PC-3 (cell line): Measurements from ENCODE around the gene RIPPLY1.

Experiments used
- EZH2phosphoT487 ChIP-seq: fragments of 300-600 bp; sonication (generic); IDR thresholded peaks from 2 replicates; pipeline ENCODE4 v1.6.1; 2018; ENCODE audit warnings: mild to moderate bottlenecking, antibody characterized with exemption, low read length, borderline replicate concordance
- TF ChIP-seq, protein P1 (sequence below): fragments of 300-600 bp; sonication (generic); conservative IDR thresholded peaks from 2 replicates; pipeline ENCODE4 v1.5.1; 2017; ENCODE audit warnings: antibody characterized with exemption, low read depth, mild to moderate bottlenecking, low read length

DNA sequence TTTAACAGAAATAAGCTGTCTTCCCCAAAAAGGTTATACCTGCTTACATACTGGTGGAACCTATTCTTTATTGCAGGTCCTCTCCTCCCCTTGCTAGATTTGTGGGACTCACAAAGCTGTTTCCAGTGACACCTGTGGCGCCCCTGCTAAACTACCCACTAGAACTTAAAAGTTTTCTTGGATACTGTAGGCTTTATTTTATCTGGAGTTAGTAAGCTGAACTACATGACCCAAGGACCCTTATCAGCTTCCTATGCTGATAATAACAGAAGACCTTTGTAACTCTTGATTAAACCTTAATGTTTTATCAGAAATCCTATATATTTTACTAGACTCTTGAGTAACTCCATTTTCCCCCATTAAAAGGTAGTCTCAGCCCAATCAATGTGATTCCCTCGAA lies 49.4 kb upstream of the RIPPLY1 start:
- no peak for TF ChIP-seq EZH2phosphoT487
- TF ChIP-seq, protein P1, sequence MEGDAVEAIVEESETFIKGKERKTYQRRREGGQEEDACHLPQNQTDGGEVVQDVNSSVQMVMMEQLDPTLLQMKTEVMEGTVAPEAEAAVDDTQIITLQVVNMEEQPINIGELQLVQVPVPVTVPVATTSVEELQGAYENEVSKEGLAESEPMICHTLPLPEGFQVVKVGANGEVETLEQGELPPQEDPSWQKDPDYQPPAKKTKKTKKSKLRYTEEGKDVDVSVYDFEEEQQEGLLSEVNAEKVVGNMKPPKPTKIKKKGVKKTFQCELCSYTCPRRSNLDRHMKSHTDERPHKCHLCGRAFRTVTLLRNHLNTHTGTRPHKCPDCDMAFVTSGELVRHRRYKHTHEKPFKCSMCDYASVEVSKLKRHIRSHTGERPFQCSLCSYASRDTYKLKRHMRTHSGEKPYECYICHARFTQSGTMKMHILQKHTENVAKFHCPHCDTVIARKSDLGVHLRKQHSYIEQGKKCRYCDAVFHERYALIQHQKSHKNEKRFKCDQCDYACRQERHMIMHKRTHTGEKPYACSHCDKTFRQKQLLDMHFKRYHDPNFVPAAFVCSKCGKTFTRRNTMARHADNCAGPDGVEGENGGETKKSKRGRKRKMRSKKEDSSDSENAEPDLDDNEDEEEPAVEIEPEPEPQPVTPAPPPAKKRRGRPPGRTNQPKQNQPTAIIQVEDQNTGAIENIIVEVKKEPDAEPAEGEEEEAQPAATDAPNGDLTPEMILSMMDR, result no peak
